ENCODE results near the gene MED13L. TPM values are rescaled to one million over a fixed set of nuclear protein-coding genes. Genes with fewer than 3 reads are reported as not detected.

The MED13L gene
- total and polyA plus RNA-seq, 12 donors: 8.8 to 106 (median 73.8) TPM

DNA sequence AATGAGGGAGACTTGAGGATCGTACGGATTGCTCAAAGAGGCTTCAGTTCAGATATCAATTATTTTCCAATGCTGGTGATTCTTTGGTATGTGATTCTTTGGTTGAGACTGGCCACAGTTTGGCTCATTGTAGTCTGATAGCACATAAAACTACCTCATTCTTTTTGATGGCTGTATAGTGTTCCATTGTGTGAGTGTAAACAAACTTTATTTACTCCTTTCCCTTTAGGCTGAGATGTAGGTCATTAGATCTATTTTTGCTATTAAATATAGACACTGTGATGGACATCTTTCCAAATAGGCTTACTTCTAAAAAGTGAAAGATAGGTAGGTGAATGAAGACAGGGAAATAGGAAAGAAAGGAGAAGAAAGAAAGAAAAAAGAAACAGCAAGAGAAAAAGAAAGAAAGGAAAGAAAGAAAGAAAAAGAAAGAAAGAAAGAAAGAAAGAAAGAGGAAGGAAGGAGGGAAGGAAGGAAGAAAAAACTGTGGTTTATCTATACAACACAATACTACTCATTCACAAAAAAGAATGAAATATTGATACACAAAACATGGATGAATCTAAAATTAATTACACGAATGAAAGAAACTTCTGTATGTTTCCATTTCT is 19.8 kb upstream of the MED13L start:
- no peak for TF ChIP-seq POLR2A (IDR thresholded peaks at IDR 0.05)
- TF ChIP-seq, protein P1, sequence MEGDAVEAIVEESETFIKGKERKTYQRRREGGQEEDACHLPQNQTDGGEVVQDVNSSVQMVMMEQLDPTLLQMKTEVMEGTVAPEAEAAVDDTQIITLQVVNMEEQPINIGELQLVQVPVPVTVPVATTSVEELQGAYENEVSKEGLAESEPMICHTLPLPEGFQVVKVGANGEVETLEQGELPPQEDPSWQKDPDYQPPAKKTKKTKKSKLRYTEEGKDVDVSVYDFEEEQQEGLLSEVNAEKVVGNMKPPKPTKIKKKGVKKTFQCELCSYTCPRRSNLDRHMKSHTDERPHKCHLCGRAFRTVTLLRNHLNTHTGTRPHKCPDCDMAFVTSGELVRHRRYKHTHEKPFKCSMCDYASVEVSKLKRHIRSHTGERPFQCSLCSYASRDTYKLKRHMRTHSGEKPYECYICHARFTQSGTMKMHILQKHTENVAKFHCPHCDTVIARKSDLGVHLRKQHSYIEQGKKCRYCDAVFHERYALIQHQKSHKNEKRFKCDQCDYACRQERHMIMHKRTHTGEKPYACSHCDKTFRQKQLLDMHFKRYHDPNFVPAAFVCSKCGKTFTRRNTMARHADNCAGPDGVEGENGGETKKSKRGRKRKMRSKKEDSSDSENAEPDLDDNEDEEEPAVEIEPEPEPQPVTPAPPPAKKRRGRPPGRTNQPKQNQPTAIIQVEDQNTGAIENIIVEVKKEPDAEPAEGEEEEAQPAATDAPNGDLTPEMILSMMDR (IDR thresholded peaks at IDR 0.05): no peak
- 65 to 89% (median 74%) methylated on average over 3 of the region's 3 CpGs for WGBS, 4 donors
- no peak overlapping the region for H3K27ac ChIP-seq
- H3K4me3 ChIP-seq: no peak overlapping the region
- no peak for DNase-seq
- no peaks in the 10 kb centered on the region for H3K27me3 ChIP-seq
- no peaks in the 10 kb centered on the region for H3K9me3 ChIP-seq (replicated peaks in 1 of 3)
- no peaks in the 10 kb centered on the region for H3K4me1 ChIP-seq (replicated peaks in 1 of 2)
- intact Hi-C loops (cut with DNase I): no loop called here
- H3K36me3 ChIP-seq (replicated peaks in 1 of 2): no peaks in the 10 kb centered on the region

DNA sequence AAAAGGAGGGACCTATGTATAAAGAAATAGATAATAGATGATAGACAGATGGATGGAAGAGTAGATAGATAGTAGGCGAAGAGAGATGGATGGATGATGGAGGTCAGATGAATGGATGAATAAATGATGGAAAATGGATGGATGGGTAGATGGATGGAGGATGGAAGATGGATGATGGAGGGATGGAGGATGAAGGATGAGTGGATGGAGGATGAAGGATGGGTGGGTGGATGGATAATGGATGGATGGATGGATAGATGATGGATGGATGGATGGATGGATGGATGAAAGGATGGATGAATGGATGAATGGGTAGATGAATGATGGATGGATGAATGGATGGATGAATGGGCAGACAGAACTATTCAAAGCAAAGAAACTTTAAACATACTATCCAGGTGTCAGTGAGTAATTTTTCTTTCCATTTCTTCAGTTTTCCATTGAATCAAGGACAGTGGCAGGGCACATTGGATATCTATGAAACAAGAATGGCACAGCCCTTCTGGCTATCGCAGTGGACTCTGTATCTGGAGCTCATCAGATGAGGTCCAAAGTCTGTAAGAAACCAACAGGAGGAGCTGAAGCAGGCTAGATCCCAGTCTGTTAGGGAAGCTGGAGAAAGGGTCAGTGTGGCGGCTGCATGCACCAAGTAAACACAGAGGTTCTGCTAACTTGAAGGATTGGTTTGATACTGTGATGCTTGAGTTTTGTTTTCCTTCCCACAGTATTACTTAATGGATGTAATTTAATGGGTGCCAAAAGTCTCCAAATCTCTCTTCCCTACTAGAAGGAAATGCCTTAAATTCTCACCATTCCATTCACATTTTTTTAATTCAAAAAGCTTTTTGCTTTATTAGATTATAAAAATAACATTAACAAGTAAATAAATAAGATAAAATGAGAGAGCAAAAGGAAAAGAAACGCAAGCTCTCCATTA is 18.1 kb upstream of the MED13L start:
- Histone ChIP-seq H3K4me3 (no peak overlapping the region), H3K27me3 (no peaks in the 10 kb centered on the region), H3K4me1 (replicated peaks in 1 of 2) (no peaks in the 10 kb centered on the region), H3K36me3 (replicated peaks in 1 of 2) (no peaks in the 10 kb centered on the region), H3K27ac (no peak overlapping the region), H3K9me3 (replicated peaks in 1 of 3) (no peaks in the 10 kb centered on the region)
- 67 to 82% (median 77%) methylated on average over 4 of the region's 4 CpGs for WGBS, 4 donors
- TF ChIP-seq POLR2A (IDR thresholded peaks at IDR 0.05): no peak
- TF ChIP-seq, protein P1 (IDR thresholded peaks at IDR 0.05): no peak
- DNase-seq: no peak
- intact Hi-C loops (cut with DNase I): no loop called here

DNA sequence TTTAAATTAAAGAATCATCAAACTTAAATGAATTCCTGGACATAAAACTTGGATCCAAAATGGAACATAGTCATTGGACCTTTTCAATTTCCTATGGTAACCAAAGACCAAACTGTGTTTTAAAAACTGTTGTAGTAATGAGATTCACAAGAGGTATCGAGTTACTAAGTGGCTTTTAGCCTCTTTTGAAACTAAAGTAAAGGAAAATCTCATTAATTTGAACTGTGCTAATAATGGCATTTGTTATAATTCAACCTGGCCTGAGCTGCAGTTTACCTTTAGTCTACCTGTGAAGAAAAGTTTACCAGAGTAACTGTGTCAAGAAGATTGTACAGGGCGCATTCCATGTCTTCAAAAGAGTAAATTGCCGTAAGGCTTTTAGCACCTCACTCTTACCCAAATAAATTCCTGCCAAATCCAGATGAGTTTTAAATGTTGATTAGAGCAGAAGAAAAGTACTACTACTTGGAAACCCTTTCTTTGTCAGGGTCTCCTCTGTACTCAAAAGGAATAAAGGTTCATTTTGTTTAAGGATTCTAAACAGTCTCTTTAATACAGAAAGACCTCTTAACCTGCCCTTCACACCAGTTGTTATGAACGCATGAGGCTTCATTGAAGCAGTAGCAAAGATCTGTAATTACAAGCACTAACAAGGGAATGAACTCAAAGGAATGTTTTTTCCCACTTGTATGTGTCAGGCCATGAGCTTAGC is 17.1 kb upstream of the MED13L start:
- TF ChIP-seq, protein P1 (IDR thresholded peaks at IDR 0.05): no peak
- no peak for TF ChIP-seq POLR2A (IDR thresholded peaks at IDR 0.05)
- WGBS, 4 donors: 87 to 94% (median 89%) methylated on average over 4 of the region's 4 CpGs

More for the DNA sequence above, 17.1 kb upstream of the MED13L start:
- no peaks in the 10 kb centered on the region for H3K9me3 ChIP-seq (replicated peaks in 1 of 3)
- intact Hi-C loops (cut with DNase I): no loop called here
- no peak overlapping the region for H3K4me3 ChIP-seq
- no peak for DNase-seq
- no peak overlapping the region for H3K27ac ChIP-seq
- H3K27me3 ChIP-seq: no peaks in the 10 kb centered on the region
- no peaks in the 10 kb centered on the region for H3K4me1 ChIP-seq (replicated peaks in 1 of 2)
- H3K36me3 ChIP-seq (replicated peaks in 1 of 2): no peaks in the 10 kb centered on the region
